CD4-positive, alpha-beta memory T cell (primary cell): ENCODE measurements around the gene SKP1. TPM values are rescaled to one million over a fixed set of nuclear protein-coding genes. Genes with fewer than 3 reads are reported as not detected.

Experiments
- CTCF ChIA-PET: fragments of 350-600 bp; sonication (Branson Sonifier 250); formaldehyde crosslinking; loops from one replicate; lab custom pipeline; 2021; ENCODE audit warnings: inconsistent platforms; ENCODE audit not compliant: partially characterized antibody; lab: Charles Lee
- POLR2A ChIA-PET: fragments of 350-600 bp; sonication (Branson Sonifier 250); formaldehyde crosslinking; loops from one replicate; lab custom pipeline; 2021; ENCODE audit not compliant: partially characterized antibody; lab: Charles Lee
- DNase-seq, 5 donors: peaks; one replicate each; pipeline versions ENCODE4 v3.0.0 to v3.0.0-alpha.2; 2020 to 2022; ENCODE audit warnings: mixed read lengths in 1 of 5
- H3K27ac ChIP-seq: one replicate; pipeline ENCODE4 v1.7.0; 2013; ENCODE audit warnings: low read depth, low read length
- H3K27me3 ChIP-seq: 2 replicates; pipeline ENCODE4 v1.7.0; 2013; ENCODE audit warnings: mild to moderate bottlenecking, low read length, moderate library complexity; ENCODE audit not compliant: insufficient read depth
- H3K36me3 ChIP-seq: 2 replicates; pipeline ENCODE4 v1.7.0; 2013; ENCODE audit warnings: mild to moderate bottlenecking, low read length, moderate library complexity; ENCODE audit not compliant: insufficient read depth
- H3K4me1 ChIP-seq: 2 replicates; pipeline ENCODE4 v1.7.0; 2013; ENCODE audit warnings: mild to moderate bottlenecking, low read length, moderate library complexity; ENCODE audit not compliant: insufficient read depth
- H3K4me3 ChIP-seq, 2 donors: one replicate each; pipeline ENCODE4 v1.7.0; 2013; ENCODE audit warnings: low read length in 2 of 2, mild to moderate bottlenecking in 1 of 2
- H3K9me3 ChIP-seq, 2 donors: one replicate each; pipeline ENCODE4 v1.7.0; 2013; ENCODE audit warnings: low read length in 2 of 2, control low read depth in 1 of 2; ENCODE audit not compliant: control insufficient read depth in 1 of 2
- H3K27ac Mint-ChIP-seq, 7 donors: one replicate each; pipeline ENCODE4 v1.8.0; 2020 to 2021; ENCODE audit warnings: mixed read lengths in 7 of 7, mild to moderate bottlenecking in 6 of 7, inconsistent platforms in 3 of 7, moderate library complexity in 3 of 7
- H3K27me3 Mint-ChIP-seq, 2 donors: one replicate each; pipeline ENCODE4 v1.8.0; 2020 to 2021; ENCODE audit warnings: mixed read lengths in 2 of 2
- H3K36me3 Mint-ChIP-seq, 2 donors: one replicate each; pipeline ENCODE4 v1.8.0; 2020 to 2021; ENCODE audit warnings: mixed read lengths in 2 of 2, inconsistent platforms in 1 of 2, mild to moderate bottlenecking in 1 of 2
- H3K4me1 Mint-ChIP-seq, 4 donors: one replicate each; pipeline ENCODE4 v1.8.0; 2020 to 2021; ENCODE audit warnings: mixed read lengths in 4 of 4, mild to moderate bottlenecking in 1 of 4
- H3K4me3 Mint-ChIP-seq, 8 donors: one replicate each; pipeline ENCODE4 v1.8.0; 2020 to 2021; ENCODE audit warnings: mixed read lengths in 8 of 8, mild to moderate bottlenecking in 7 of 8, moderate library complexity in 6 of 8, inconsistent platforms in 3 of 8
- H3K9me3 Mint-ChIP-seq, 8 donors: one replicate each; pipeline ENCODE4 v1.8.0; 2020 to 2021; ENCODE audit warnings: mixed read lengths in 8 of 8, mild to moderate bottlenecking in 5 of 8, inconsistent platforms in 3 of 8, moderate library complexity in 1 of 8
- intact Hi-C: fragments of 100-400 bp; cut with micrococcal nuclease; formaldehyde crosslinking; loops from one replicate; pipeline ENCODE4 v1.15.1; 2023
- polyA plus RNA-seq, 2 donors: library from polyadenylated mRNA; unstranded; fragments of 300-500 nt; fragmentation: Illumina TruSeq; gene quantifications; one replicate each; pipeline ENCODE4 v1.2.3, GENCODE V29; 2021
- total RNA-seq, 2 experiments: library from RNA; stranded (reverse); gene quantifications; one replicate each; pipeline ENCODE4 v1.2.3, GENCODE V29; 2021

Gene SKP1
- total and polyA plus RNA-seq, 4 experiments from 2014 or later, result 234 to 1,639 (median 661) TPM

DNA sequence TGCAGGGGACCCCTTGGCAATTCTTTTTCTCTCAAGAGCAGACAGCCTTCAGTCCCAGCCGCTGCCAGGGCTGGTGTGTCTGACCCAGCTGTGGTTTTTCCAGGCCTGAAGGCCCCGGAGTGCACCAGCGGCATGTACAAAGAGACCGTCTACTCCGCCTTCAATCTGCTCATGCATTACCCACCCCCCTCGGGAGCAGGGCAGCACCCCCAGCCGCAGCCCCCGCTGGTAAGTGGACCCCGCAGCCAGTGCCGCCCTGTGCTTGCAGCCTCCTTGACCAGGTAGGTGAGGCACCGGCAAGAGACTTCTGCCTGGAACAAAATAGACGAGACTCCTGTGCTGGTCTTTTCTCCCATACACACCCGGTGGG lies 61.0 kb downstream of the SKP1 start:
- H3K36me3 Mint-ChIP-seq, result peaks cover 52 to 62% of the 10 kb centered on the region in 2 donors
- H3K9me3 ChIP-seq, result no peaks in the 10 kb centered on the region
- H3K4me1 Mint-ChIP-seq, result peaks cover 43 to 88% (median 56%) of the 10 kb centered on the region in 4 donors
- H3K9me3 Mint-ChIP-seq, result peaks cover 0 to 2% (median 0%) of the 10 kb centered on the region in 8 donors
- H3K4me3 Mint-ChIP-seq, result peak overlapping the region; percentile 86 to 99 (median 96)
- ChIA-PET CTCF (no interaction called here), POLR2A (interaction anchor here (0.7 to 22.2 kb wide), 5 partner anchors 43 to 76 kb away, joined by 3 to 192 read pairs (median 27); partner anchors contain the start of gene SKP1)
- no peaks in the 10 kb centered on the region for H3K27me3 ChIP-seq
- H3K4me1 ChIP-seq, result peaks cover 71% of the 10 kb centered on the region
- intact Hi-C loops, result loop anchor here (1.0 to 2.0 kb wide), 2 partner anchors 15 to 17 kb away; no protein-coding TSS in a partner anchor
- H3K27ac Mint-ChIP-seq, result peak overlapping the region; percentile 89 to 98 (median 95)
- peak overlapping the region; percentile 82 to 85 for H3K4me3 ChIP-seq
- H3K27me3 Mint-ChIP-seq, result no peaks in the 10 kb centered on the region
- H3K27ac ChIP-seq, result peak overlapping the region; percentile 97
- no peak for DNase-seq
- H3K36me3 ChIP-seq, result peaks cover 46% of the 10 kb centered on the region

DNA sequence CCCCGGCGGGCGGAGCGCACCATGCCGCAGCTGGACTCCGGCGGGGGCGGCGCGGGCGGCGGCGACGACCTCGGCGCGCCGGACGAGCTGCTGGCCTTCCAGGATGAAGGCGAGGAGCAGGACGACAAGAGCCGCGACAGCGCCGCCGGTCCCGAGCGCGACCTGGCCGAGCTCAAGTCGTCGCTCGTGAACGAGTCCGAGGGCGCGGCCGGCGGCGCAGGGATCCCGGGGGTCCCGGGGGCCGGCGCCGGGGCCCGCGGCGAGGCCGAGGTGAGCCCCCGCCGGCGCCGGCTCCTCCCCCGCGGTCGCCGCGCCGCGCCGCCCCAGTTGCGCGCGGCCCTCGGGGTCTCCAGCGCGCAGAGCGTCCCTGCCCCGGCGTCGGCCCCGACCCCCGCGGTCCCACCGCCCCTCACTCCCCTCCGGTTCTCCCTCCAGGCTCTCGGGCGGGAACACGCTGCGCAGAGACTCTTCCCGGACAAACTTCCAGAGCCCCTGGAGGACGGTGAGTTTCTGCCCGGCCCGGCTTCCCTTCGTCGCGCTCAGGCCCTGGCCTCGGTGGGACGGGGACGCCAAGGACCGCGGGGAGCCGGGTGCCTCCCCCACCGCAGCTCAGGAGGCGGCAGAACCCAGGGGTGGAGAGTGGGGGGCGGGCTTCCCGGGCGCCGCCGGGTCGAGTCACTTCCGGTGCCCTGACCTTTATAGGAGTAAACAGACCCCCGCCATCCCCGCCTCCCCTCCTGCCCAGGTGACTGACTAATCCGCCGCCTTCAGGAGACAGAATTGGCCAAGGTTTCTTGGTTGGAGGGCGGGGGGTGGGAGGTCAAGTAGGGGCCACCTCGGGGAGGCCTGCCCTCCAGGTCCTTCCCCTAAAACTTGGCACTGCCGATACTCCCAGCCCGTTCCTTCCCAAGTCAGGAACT lies 61.6 kb downstream of the SKP1 start:
- Mint-ChIP-seq H3K4me3 (peak overlapping the region; percentile 86 to 99 (median 96)), H3K9me3 (peaks cover 0 to 2% (median 0%) of the 10 kb centered on the region in 8 donors), H3K36me3 (peaks cover 46 to 55% of the 10 kb centered on the region in 2 donors), H3K27ac (peak overlapping the region; percentile 89 to 98 (median 95)), H3K4me1 (peaks cover 42 to 88% (median 57%) of the 10 kb centered on the region in 4 donors), H3K27me3 (no peaks in the 10 kb centered on the region)
- CTCF ChIA-PET, result no interaction called here
- intact Hi-C loops, result loop anchor here (1.0 to 2.0 kb wide), 6 partner anchors 7 to 76 kb away; no protein-coding TSS in a partner anchor
- DNase-seq, result peak; percentile 68 to 89 (median 72)
- Histone ChIP-seq H3K27me3 (no peaks in the 10 kb centered on the region), H3K36me3 (peaks cover 39% of the 10 kb centered on the region), H3K27ac (peak overlapping the region; percentile 97), H3K9me3 (no peaks in the 10 kb centered on the region), H3K4me3 (peak overlapping the region; percentile 82 to 85), H3K4me1 (peaks cover 71% of the 10 kb centered on the region)
- POLR2A ChIA-PET, result interaction anchor here (0.6 to 22.2 kb wide), 11 partner anchors 37 to 410 kb away, joined by 3 to 192 read pairs (median 5); partner anchors contain the start of genes JADE2 and SKP1

DNA sequence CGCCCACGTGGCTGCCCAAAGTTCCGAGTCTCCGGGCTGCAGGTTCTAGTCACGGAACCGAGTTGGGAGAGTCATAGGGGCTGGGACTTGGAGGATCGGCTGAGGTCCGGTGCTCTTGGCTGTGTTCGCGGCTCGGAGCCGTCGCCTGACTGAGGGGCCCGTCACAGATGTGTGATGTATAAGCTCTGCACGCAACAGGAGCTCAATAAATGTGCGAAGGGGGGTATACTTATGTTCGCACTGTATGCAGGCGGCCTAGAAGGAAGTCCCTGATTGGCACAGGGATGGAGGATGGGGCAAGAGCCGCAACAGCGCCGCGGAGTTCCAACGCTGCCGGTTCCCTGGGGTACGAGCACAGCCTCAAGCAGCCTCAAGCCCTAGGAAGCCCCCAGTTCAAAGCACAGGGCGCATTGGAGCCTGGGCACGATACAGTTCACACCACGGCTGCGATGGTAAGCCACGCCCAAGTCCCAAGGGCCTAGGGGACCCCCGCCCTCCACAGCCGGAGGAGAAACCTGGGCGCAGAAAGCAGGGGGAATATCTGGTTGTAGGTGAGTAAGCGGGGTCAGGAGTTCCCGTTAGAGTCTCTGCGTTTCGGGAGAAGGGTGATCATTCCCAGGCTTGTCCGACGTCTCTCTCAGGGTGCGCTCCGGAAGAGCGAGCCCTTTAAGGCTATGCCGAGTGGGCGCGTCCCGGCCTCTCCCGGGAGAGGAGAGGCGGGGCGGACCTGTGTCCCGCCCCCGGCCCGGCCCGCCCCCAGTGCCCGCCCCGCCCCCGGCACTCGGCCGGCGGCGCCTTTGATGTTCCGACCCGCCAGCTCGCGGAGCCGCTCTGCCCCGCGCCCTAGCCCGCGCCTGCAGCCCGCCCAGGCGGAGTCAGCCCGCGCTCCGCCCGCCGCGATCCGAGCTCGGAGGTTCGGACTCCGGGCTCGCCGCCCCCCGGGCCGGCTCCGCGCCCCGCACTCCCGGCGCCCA lies 62.6 kb downstream of the SKP1 start, which contains the start of gene TCF7:
TSS of gene TCF7 (plus strand) at position 780 of the 974 bp plus-strand sequence. CDS start 226 bp downstream, outside the sequence.
- Histone ChIP-seq H3K27ac (peak within 1 kb of the TSS; percentile 97), H3K27me3 (no peaks in the 10 kb centered on the region), H3K4me1 (peaks cover 68% of the 10 kb centered on the region), H3K9me3 (no peaks in the 10 kb centered on the region), H3K4me3 (peak within 1 kb of the TSS; percentile 92 to 97), H3K36me3 (peaks cover 30% of the 10 kb centered on the region)
- no peaks in the 10 kb centered on the region for H3K27me3 Mint-ChIP-seq
- peak within 1 kb of the TSS; percentile 94 to 98 (median 97) for H3K27ac Mint-ChIP-seq
- intact Hi-C loops, result loop anchor here (1.0 to 2.0 kb wide), 5 partner anchors 8 to 75 kb away; no protein-coding TSS in a partner anchor
- peaks cover 0 to 2% (median 0%) of the 10 kb centered on the region in 8 donors for H3K9me3 Mint-ChIP-seq
- DNase-seq, result peak; percentile 78 to 83 (median 81)
- ChIA-PET POLR2A (interaction anchor here (0.5 to 22.2 kb wide), 15 partner anchors 36 to 411 kb away, joined by 3 to 192 read pairs (median 4); partner anchors contain the start of genes JADE2 and SKP1), CTCF (interaction anchor here (2.2 kb wide), 1 partner anchor 40 kb away, joined by 5 read pairs; no protein-coding TSS in a partner anchor)
- H3K36me3 Mint-ChIP-seq, result peaks cover 36 to 46% of the 10 kb centered on the region in 2 donors
- peak within 1 kb of the TSS; percentile 96 to 99 (median 97) for H3K4me3 Mint-ChIP-seq
- peaks cover 38 to 80% (median 53%) of the 10 kb centered on the region in 4 donors for H3K4me1 Mint-ChIP-seq

DNA sequence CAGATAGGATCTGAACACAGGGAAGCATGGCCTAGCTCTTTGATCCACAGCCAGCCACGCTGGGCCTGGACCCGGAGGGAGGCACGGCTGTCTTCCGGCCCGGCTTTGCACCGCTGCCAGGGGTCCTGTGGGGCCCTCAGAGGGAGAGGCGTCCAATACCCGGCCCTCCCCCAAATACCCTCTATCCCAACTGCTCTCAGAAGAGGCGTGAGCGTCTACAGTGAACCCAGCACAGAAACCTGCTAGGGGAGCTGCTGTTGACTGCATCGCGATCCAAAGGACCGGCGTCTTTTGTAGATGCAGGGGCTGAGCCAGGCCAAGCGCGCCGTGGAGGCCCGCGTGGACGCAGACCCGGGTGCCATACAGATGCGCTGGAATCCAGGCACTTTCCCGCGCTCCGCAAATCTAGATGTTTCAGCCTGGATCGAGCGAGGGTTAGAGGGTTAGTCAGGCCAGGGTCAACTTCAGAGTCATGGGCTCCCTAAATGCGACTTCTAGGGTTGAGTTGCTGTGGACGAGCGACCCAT lies 63.3 kb downstream of the SKP1 start:
- no peaks in the 10 kb centered on the region for H3K27me3 ChIP-seq
- no peaks in the 10 kb centered on the region for H3K9me3 ChIP-seq
- no peak for DNase-seq
- H3K27ac Mint-ChIP-seq, result peak overlapping the region; percentile 90 to 98 (median 96)
- no peaks in the 10 kb centered on the region for H3K27me3 Mint-ChIP-seq
- intact Hi-C loops, result no loop called here
- peaks cover 70% of the 10 kb centered on the region for H3K4me1 ChIP-seq
- peaks cover 39 to 79% (median 54%) of the 10 kb centered on the region in 4 donors for H3K4me1 Mint-ChIP-seq
- peak overlapping the region; percentile 92 to 97 for H3K4me3 ChIP-seq
- POLR2A ChIA-PET, result interaction anchor here (0.5 to 22.2 kb wide), 10 partner anchors 41 to 97 kb away, joined by 3 to 192 read pairs (median 8); no protein-coding TSS in a partner anchor
- peaks cover 29 to 39% of the 10 kb centered on the region in 2 donors for H3K36me3 Mint-ChIP-seq
- H3K36me3 ChIP-seq, result peaks cover 25% of the 10 kb centered on the region
- peak overlapping the region; percentile 95 to 98 (median 95) for H3K4me3 Mint-ChIP-seq
- peaks cover 0 to 2% (median 0%) of the 10 kb centered on the region in 8 donors for H3K9me3 Mint-ChIP-seq
- peak overlapping the region; percentile 78 for H3K27ac ChIP-seq
- CTCF ChIA-PET, result interaction anchor here (2.2 kb wide), 1 partner anchor 39 kb away, joined by 5 read pairs; no protein-coding TSS in a partner anchor

DNA sequence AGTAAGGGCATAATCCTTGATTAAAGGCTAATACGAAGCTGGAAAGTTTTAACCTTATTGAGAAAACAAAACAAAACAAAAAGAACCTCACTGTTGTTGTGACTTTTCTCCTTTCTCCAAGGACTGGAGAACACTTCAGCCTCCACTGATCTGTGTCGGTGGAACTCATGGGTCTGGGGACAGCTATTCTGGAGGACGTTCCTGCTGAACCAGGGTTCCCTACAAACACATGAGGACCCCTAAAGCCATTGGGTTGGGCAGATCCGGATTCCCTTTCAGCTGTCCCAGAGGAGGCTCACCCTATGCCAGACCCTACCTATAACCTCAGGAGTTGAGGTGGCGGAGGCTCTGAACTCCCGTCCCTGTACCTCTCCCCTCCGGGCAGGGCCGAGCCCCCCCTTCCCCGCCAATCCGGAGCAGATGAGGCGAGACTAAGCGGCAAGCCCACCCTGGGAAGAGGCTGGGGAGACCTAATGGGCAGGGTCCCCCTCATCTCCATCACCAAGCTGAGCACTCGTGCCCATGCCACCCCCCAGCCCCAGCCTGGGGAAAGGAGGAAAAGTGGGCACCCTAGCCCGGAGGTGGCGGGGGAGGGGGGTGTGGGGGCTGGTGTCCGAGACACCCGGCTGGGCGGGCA lies 63.9 kb downstream of the SKP1 start:
- Histone ChIP-seq H3K4me3 (peak overlapping the region in 1 of 2 donors; percentile 9), H3K27ac (peak overlapping the region; percentile 49), H3K36me3 (peaks cover 20% of the 10 kb centered on the region), H3K9me3 (no peaks in the 10 kb centered on the region), H3K4me1 (peaks cover 70% of the 10 kb centered on the region), H3K27me3 (no peaks in the 10 kb centered on the region)
- Mint-ChIP-seq H3K9me3 (peaks cover 0 to 2% (median 0%) of the 10 kb centered on the region in 8 donors), H3K36me3 (peaks cover 23 to 33% of the 10 kb centered on the region in 2 donors), H3K27ac (peak overlapping the region; percentile 61 to 94 (median 90)), H3K4me1 (peaks cover 42 to 77% (median 56%) of the 10 kb centered on the region in 4 donors), H3K4me3 (peak overlapping the region; percentile 65 to 96 (median 95)), H3K27me3 (no peaks in the 10 kb centered on the region)
- DNase-seq, result no peak
- POLR2A ChIA-PET, result interaction anchor here (1.3 to 22.2 kb wide), 8 partner anchors 40 to 108 kb away, joined by 3 to 192 read pairs (median 14); partner anchors contain the start of gene VDAC1
- intact Hi-C loops, result no loop called here
- CTCF ChIA-PET, result interaction anchor here (1.6 to 2.7 kb wide), 3 partner anchors 36 to 41 kb away, joined by 3 to 16 read pairs (median 5); no protein-coding TSS in a partner anchor
